Mesodermal cell (in vitro differentiated cells): ENCODE measurements around the gene SRPRB.

Experiments used
- H3K27ac ChIP-seq: 2 replicates; pipeline ENCODE4 v1.7.0; 2013; ENCODE audit warnings: mild to moderate bottlenecking, low read depth, low read length, moderate library complexity; ENCODE audit not compliant: severe bottlenecking
- H3K36me3 ChIP-seq: 2 replicates; pipeline ENCODE4 v1.7.1; 2013; ENCODE audit warnings: mild to moderate bottlenecking, low read length, moderate library complexity; ENCODE audit not compliant: control insufficient read depth, insufficient read depth
- H3K4me1 ChIP-seq: one replicate; pipeline ENCODE4 v1.7.1; 2013; ENCODE audit warnings: mild to moderate bottlenecking, low read length; ENCODE audit not compliant: insufficient read depth, control insufficient read depth, poor library complexity, severe bottlenecking
- H3K4me3 ChIP-seq: 2 replicates; pipeline ENCODE4 v1.7.0; 2013; ENCODE audit warnings: low read length, control low read depth, mild to moderate bottlenecking; ENCODE audit not compliant: insufficient read depth, poor library complexity, severe bottlenecking; ENCODE audit errors: extremely low read depth
- H3K9me3 ChIP-seq: 2 replicates; pipeline ENCODE4 v1.7.1; 2013; ENCODE audit warnings: mild to moderate bottlenecking, low read length, moderate library complexity; ENCODE audit not compliant: control insufficient read depth

Gene SRPRB

GRCh38 chr3:133870822-133871221 is 65.2 kb downstream of the SRPRB start:
- Histone ChIP-seq H3K36me3 (no peaks in the 10 kb centered on the region), H3K4me1 (no peaks in the 10 kb centered on the region), H3K27ac (no peak overlapping the region), H3K4me3 (no peak overlapping the region), H3K9me3 (no peaks in the 10 kb centered on the region)
